Astrocyte (in vitro differentiated cells and primary cell): ENCODE measurements around the gene ACY1. TPM values are rescaled to one million over a fixed set of nuclear protein-coding genes. Genes with fewer than 3 reads are reported as not detected.

Experiments
- DNase-seq: peaks from one replicate; pipeline ENCODE4 v3.0.0-alpha.2; 2010; ENCODE audit warnings: low read depth
- FAIRE-seq: peaks from 2 replicates; lab custom pipeline; 2011; peaks lifted over from hg19 to GRCh38; lab: Jason Lieb, UNC
- H2AFZ ChIP-seq: 2 replicates; pipeline ENCODE4 v1.6.0; 2012; ENCODE audit warnings: low read depth, low read length, inconsistent platforms
- H3K27ac ChIP-seq: 2 replicates; pipeline ENCODE4 v1.5.1; 2011; ENCODE audit warnings: low read depth, low read length, inconsistent platforms
- H3K27me3 ChIP-seq: 2 replicates; pipeline ENCODE4 v1.6.0; 2011; ENCODE audit warnings: low read length, inconsistent platforms; ENCODE audit not compliant: insufficient read depth
- H3K36me3 ChIP-seq: 2 replicates; pipeline ENCODE4 v1.5.1; 2011; ENCODE audit warnings: low read length, inconsistent platforms; ENCODE audit not compliant: insufficient read depth
- H3K4me1 ChIP-seq: 2 replicates; pipeline ENCODE4 v1.5.1; 2011; ENCODE audit warnings: low read length, inconsistent platforms; ENCODE audit not compliant: insufficient read depth
- H3K4me2 ChIP-seq: 2 replicates; pipeline ENCODE4 v1.6.0; 2012; ENCODE audit warnings: low read length, inconsistent platforms
- H3K4me3 ChIP-seq: 2 replicates; pipeline ENCODE4 v1.5.1; 2011; ENCODE audit warnings: low read depth, mild to moderate bottlenecking, low read length, inconsistent platforms; ENCODE audit not compliant: insufficient read depth
- H3K79me2 ChIP-seq: 2 replicates; pipeline ENCODE4 v1.6.0; 2012; ENCODE audit warnings: mild to moderate bottlenecking, low read length, inconsistent platforms; ENCODE audit not compliant: insufficient read depth
- H3K9ac ChIP-seq: 2 replicates; pipeline ENCODE4 v1.6.0; 2012; ENCODE audit warnings: mild to moderate bottlenecking, low read length, inconsistent platforms
- H3K9me3 ChIP-seq: 2 replicates; pipeline ENCODE4 v1.5.1; 2012; ENCODE audit warnings: low read depth, mild to moderate bottlenecking, low read length, inconsistent platforms; ENCODE audit not compliant: insufficient read depth
- H4K20me1 ChIP-seq: 2 replicates; pipeline ENCODE4 v1.6.0; 2012; ENCODE audit warnings: low read length, inconsistent platforms; ENCODE audit not compliant: insufficient read depth
- H3K27ac Mint-ChIP-seq: one replicate; pipeline ENCODE4 v1.8.0; 2021; ENCODE audit warnings: mild to moderate bottlenecking, mixed read lengths; ENCODE audit not compliant: unreplicated experiment
- H3K27me3 Mint-ChIP-seq: one replicate; pipeline ENCODE4 v1.8.0; 2021; ENCODE audit warnings: low read depth, mixed read lengths; ENCODE audit not compliant: unreplicated experiment
- H3K36me3 Mint-ChIP-seq: one replicate; pipeline ENCODE4 v1.8.0; 2021; ENCODE audit warnings: low read depth, mixed read lengths; ENCODE audit not compliant: unreplicated experiment
- H3K4me1 Mint-ChIP-seq: one replicate; pipeline ENCODE4 v1.8.0; 2021; ENCODE audit warnings: low read depth, mixed read lengths; ENCODE audit not compliant: unreplicated experiment
- H3K4me3 Mint-ChIP-seq: one replicate; pipeline ENCODE4 v1.8.0; 2021; ENCODE audit warnings: mild to moderate bottlenecking, moderate library complexity, mixed read lengths; ENCODE audit not compliant: unreplicated experiment
- H3K9me3 Mint-ChIP-seq: one replicate; pipeline ENCODE4 v1.8.0; 2021; ENCODE audit warnings: mild to moderate bottlenecking, mixed read lengths; ENCODE audit not compliant: unreplicated experiment
- CTCF ChIP-seq: IDR thresholded peaks from 2 replicates; pipeline ENCODE4 v1.5.1; 2011; ENCODE audit warnings: low read depth, mild to moderate bottlenecking, inconsistent platforms, low read length, moderate library complexity; ENCODE audit not compliant: insufficient read depth
- EZH2 ChIP-seq: IDR thresholded peaks from 2 replicates; pipeline ENCODE4 v1.6.1; 2012; ENCODE audit warnings: mild to moderate bottlenecking, low read length, inconsistent platforms; ENCODE audit not compliant: insufficient read depth
- total RNA-seq: library from RNA; stranded (reverse); gene quantifications from 2 replicates; pipeline ENCODE4 v1.2.1, GENCODE V29; 2021

The ACY1 gene
- total RNA-seq, 1 donor from 2014 or later, result 16.4 TPM

GRCh38 chr3:51968883-51969678, 14.3 kb upstream of the ACY1 start:
- H2AFZ ChIP-seq, result no peak overlapping the region
- Mint-ChIP-seq H3K27ac (no peak overlapping the region), H3K4me3 (no peak overlapping the region)

GRCh38 chr3:51969841-51970240, 13.5 kb upstream of the ACY1 start:
- H3K27ac Mint-ChIP-seq, result no peak overlapping the region
- H3K4me3 Mint-ChIP-seq, result no peak overlapping the region
- no peak overlapping the region for H3K4me2 ChIP-seq
- H3K9ac ChIP-seq, result no peak overlapping the region
- no peaks in the 10 kb centered on the region for H3K36me3 ChIP-seq
- H3K4me3 ChIP-seq, result no peak overlapping the region
- peaks cover 7% of the 10 kb centered on the region for H3K36me3 Mint-ChIP-seq
- DNase-seq (no peak), FAIRE-seq (no peak)
- H3K79me2 ChIP-seq, result peaks cover 31% of the 10 kb centered on the region
- H3K27me3 ChIP-seq, result no peaks in the 10 kb centered on the region
- no peaks in the 10 kb centered on the region for H3K9me3 ChIP-seq
- peaks cover 3% of the 10 kb centered on the region for H3K9me3 Mint-ChIP-seq
- H4K20me1 ChIP-seq, result peaks cover 25% of the 10 kb centered on the region
- no peaks in the 10 kb centered on the region for H3K27me3 Mint-ChIP-seq
- peaks cover 29% of the 10 kb centered on the region for H3K4me1 ChIP-seq
- H3K4me1 Mint-ChIP-seq, result peaks cover 17% of the 10 kb centered on the region
- TF ChIP-seq EZH2, result no peak
- no peak overlapping the region for H2AFZ ChIP-seq
- H3K27ac ChIP-seq, result no peak overlapping the region

More at GRCh38 chr3:51968883-51969678, 14.3 kb upstream of the ACY1 start:
- Histone ChIP-seq H3K27me3 (no peaks in the 10 kb centered on the region), H3K36me3 (no peaks in the 10 kb centered on the region), H3K27ac (no peak overlapping the region), H3K4me3 (no peak overlapping the region), H4K20me1 (peaks cover 33% of the 10 kb centered on the region), H3K4me1 (peaks cover 21% of the 10 kb centered on the region), H3K79me2 (peaks cover 37% of the 10 kb centered on the region), H3K9ac (no peak overlapping the region), H3K4me2 (peak overlapping the region; percentile 92), H3K9me3 (no peaks in the 10 kb centered on the region)
- no peak for FAIRE-seq
- peaks cover 3% of the 10 kb centered on the region for H3K9me3 Mint-ChIP-seq
- H3K27me3 Mint-ChIP-seq, result no peaks in the 10 kb centered on the region
- H3K36me3 Mint-ChIP-seq, result peaks cover 7% of the 10 kb centered on the region
- H3K4me1 Mint-ChIP-seq, result peaks cover 15% of the 10 kb centered on the region
- no peak for TF ChIP-seq EZH2
- DNase-seq, result no peak

GRCh38 chr3:51970606-51971300, 12.6 kb upstream of the ACY1 start:
- Mint-ChIP-seq H3K9me3 (no peaks in the 10 kb centered on the region), H3K36me3 (peaks cover 3% of the 10 kb centered on the region), H3K27ac (no peak overlapping the region), H3K4me1 (peaks cover 9% of the 10 kb centered on the region), H3K27me3 (no peaks in the 10 kb centered on the region), H3K4me3 (no peak overlapping the region)
- H3K4me2 ChIP-seq, result no peak overlapping the region
- H3K4me3 ChIP-seq, result no peak overlapping the region
- H3K4me1 ChIP-seq, result peaks cover 35% of the 10 kb centered on the region
- no peaks in the 10 kb centered on the region for H3K27me3 ChIP-seq
- peaks cover 16% of the 10 kb centered on the region for H4K20me1 ChIP-seq
- H3K27ac ChIP-seq, result no peak overlapping the region
- no peaks in the 10 kb centered on the region for H3K9me3 ChIP-seq
- TF ChIP-seq CTCF (no peak), EZH2 (no peak)
- no peak for FAIRE-seq
- H3K79me2 ChIP-seq, result peaks cover 22% of the 10 kb centered on the region
- no peak overlapping the region for H3K9ac ChIP-seq
- DNase-seq, result no peak
- H2AFZ ChIP-seq, result no peak overlapping the region
- H3K36me3 ChIP-seq, result no peaks in the 10 kb centered on the region
